Measurements from ENCODE around the gene SNX10. TPM values are rescaled to one million over a fixed set of nuclear protein-coding genes. Genes with fewer than 3 reads are reported as not detected.

The SNX10 gene
- total RNA-seq, 1 donor from 2014 or later, result 1.2 TPM

- Mint-ChIP-seq H3K4me1 (ENCODE audit: low read depth) (no peaks in the 10 kb centered on the region), H3K4me3 (ENCODE audit: unreplicated experiment) (no peak overlapping the region), H3K36me3 (ENCODE audit: low read depth) (no peaks in the 10 kb centered on the region), H3K27me3 (ENCODE audit: low read depth) (peaks cover 67% of the 10 kb centered on the region), H3K9me3 (ENCODE audit: low read depth) (no peaks in the 10 kb centered on the region), H3K27ac (ENCODE audit: unreplicated experiment) (no peak overlapping the region)
- DNase-seq (ENCODE audit: low spot score), result no peak
- no peak for TF ChIP-seq CTCF (IDR thresholded peaks at IDR 0.05)
Observed at GRCh38 chr7:26381476-26382353, 90.1 kb downstream of the SNX10 start.

- no peak for DNase-seq (ENCODE audit: low spot score)
- Mint-ChIP-seq H3K27me3 (ENCODE audit: low read depth) (peaks cover 68% of the 10 kb centered on the region), H3K27ac (ENCODE audit: unreplicated experiment) (no peak overlapping the region), H3K36me3 (ENCODE audit: low read depth) (no peaks in the 10 kb centered on the region), H3K9me3 (ENCODE audit: low read depth) (no peaks in the 10 kb centered on the region), H3K4me3 (ENCODE audit: unreplicated experiment) (no peak overlapping the region), H3K4me1 (ENCODE audit: low read depth) (no peaks in the 10 kb centered on the region)
- no peak for TF ChIP-seq CTCF (IDR thresholded peaks at IDR 0.05)
Observed at GRCh38 chr7:26385240-26385639, 93.6 kb downstream of the SNX10 start.

GRCh38 chr7:26387731-26388130, 96.1 kb downstream of the SNX10 start:
- no peak for TF ChIP-seq CTCF (IDR thresholded peaks at IDR 0.05)
- Mint-ChIP-seq H3K27ac (ENCODE audit: unreplicated experiment) (no peak overlapping the region), H3K36me3 (ENCODE audit: low read depth) (no peaks in the 10 kb centered on the region), H3K4me1 (ENCODE audit: low read depth) (no peaks in the 10 kb centered on the region), H3K4me3 (ENCODE audit: unreplicated experiment) (no peak overlapping the region), H3K27me3 (ENCODE audit: low read depth) (peaks cover 70% of the 10 kb centered on the region), H3K9me3 (ENCODE audit: low read depth) (no peaks in the 10 kb centered on the region)
- DNase-seq (ENCODE audit: low spot score), result no peak

GRCh38 chr7:26388256-26388655, 96.6 kb downstream of the SNX10 start:
- Mint-ChIP-seq H3K4me1 (ENCODE audit: low read depth) (no peaks in the 10 kb centered on the region), H3K4me3 (ENCODE audit: unreplicated experiment) (no peak overlapping the region), H3K36me3 (ENCODE audit: low read depth) (no peaks in the 10 kb centered on the region), H3K27me3 (ENCODE audit: low read depth) (peaks cover 74% of the 10 kb centered on the region), H3K27ac (ENCODE audit: unreplicated experiment) (no peak overlapping the region), H3K9me3 (ENCODE audit: low read depth) (no peaks in the 10 kb centered on the region)
- no peak for DNase-seq (ENCODE audit: low spot score)
- no peak for TF ChIP-seq CTCF (IDR thresholded peaks at IDR 0.05)

- no peak for TF ChIP-seq CTCF (IDR thresholded peaks at IDR 0.05)
- H3K4me1 Mint-ChIP-seq (ENCODE audit: low read depth), result no peaks in the 10 kb centered on the region
- H3K9me3 Mint-ChIP-seq (ENCODE audit: low read depth), result no peaks in the 10 kb centered on the region
- H3K4me3 Mint-ChIP-seq (ENCODE audit: unreplicated experiment), result no peak overlapping the region
- no peak for DNase-seq (ENCODE audit: low spot score)
- H3K27me3 Mint-ChIP-seq (ENCODE audit: low read depth), result peaks cover 74% of the 10 kb centered on the region
- no peaks in the 10 kb centered on the region for H3K36me3 Mint-ChIP-seq (ENCODE audit: low read depth)
- no peak overlapping the region for H3K27ac Mint-ChIP-seq (ENCODE audit: unreplicated experiment)
Observed at GRCh38 chr7:26390016-26390415, 98.4 kb downstream of the SNX10 start.

Data from chondrocyte (in vitro differentiated cells).